ENCODE data around the gene TTBK1. TPM values are rescaled to one million over a fixed set of nuclear protein-coding genes. Genes with fewer than 3 reads are reported as not detected.
A peak's percentile ranks its signal among the peaks of the same experiment; 100 is the strongest.

The TTBK1 gene
- total RNA-seq, 4 donors from 2014 or later: not detected

DNA sequence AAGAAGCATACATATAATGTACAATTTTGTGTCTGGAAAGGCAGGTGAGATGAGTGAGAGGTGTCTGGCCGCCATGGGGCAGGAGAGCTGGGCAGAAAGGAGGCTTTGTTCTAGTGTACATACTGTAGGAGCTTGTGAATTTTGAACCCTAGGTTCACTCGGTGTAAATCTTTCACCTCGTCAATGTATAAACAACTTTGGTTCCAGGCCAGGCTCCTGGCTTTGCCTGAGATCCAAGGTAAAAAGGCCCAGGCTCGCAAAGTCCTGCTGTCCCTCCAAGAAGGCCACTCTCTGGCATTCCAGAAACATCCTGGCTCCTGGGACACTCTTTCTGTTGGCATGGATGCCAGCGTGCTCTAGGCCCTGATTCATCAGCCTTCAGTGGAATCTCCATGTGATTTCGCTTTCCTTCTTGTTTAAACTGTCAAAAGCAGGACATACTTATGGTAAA lies 47.6 kb downstream of the TTBK1 start:
- Histone ChIP-seq H3K9me3 (no peaks in the 10 kb centered on the region), H3K36me3 (no peaks in the 10 kb centered on the region), H3K4me3 (no peak overlapping the region), H3K27me3 (peaks cover 11% of the 10 kb centered on the region), H3K4me1 (no peaks in the 10 kb centered on the region), H3K27ac (no peak overlapping the region)
- no peak for TF ChIP-seq POLR2A (IDR thresholded peaks at IDR 0.05)
- DNase-seq (ENCODE audit: low spot score in 2 of 2): no peak
- 89% methylated on average over 6 of the region's 6 CpGs for WGBS

DNA sequence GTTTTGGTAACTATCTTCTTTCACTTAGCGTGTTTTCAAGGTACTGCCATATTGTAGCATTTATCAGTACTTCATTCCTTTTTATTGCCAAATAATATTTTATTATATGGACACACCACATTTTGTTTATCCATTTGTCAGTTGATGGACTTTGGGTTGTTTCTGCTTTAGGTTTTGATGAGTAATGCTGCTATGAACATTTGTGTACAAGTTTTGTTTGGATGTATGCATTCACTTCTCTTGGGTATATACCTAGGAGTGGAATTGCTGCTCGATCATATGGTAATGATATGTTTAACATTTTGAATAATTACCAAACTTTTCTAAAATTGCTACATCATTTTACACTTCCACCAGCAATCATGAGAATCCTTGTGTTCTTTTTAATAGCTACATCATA lies 48.4 kb downstream of the TTBK1 start:
- Histone ChIP-seq H3K4me1 (no peaks in the 10 kb centered on the region), H3K36me3 (no peaks in the 10 kb centered on the region), H3K27me3 (peaks cover 3% of the 10 kb centered on the region), H3K9me3 (no peaks in the 10 kb centered on the region), H3K27ac (no peak overlapping the region), H3K4me3 (no peak overlapping the region)
- no peak for TF ChIP-seq POLR2AphosphoS5 (IDR thresholded peaks at IDR 0.05)
- TF ChIP-seq, protein P1, sequence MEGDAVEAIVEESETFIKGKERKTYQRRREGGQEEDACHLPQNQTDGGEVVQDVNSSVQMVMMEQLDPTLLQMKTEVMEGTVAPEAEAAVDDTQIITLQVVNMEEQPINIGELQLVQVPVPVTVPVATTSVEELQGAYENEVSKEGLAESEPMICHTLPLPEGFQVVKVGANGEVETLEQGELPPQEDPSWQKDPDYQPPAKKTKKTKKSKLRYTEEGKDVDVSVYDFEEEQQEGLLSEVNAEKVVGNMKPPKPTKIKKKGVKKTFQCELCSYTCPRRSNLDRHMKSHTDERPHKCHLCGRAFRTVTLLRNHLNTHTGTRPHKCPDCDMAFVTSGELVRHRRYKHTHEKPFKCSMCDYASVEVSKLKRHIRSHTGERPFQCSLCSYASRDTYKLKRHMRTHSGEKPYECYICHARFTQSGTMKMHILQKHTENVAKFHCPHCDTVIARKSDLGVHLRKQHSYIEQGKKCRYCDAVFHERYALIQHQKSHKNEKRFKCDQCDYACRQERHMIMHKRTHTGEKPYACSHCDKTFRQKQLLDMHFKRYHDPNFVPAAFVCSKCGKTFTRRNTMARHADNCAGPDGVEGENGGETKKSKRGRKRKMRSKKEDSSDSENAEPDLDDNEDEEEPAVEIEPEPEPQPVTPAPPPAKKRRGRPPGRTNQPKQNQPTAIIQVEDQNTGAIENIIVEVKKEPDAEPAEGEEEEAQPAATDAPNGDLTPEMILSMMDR (IDR thresholded peaks at IDR 0.05): no peak
- no peak for TF ChIP-seq EP300 (IDR thresholded peaks at IDR 0.05)
- no peak for TF ChIP-seq POLR2A (IDR thresholded peaks at IDR 0.05)
- WGBS: 94% methylated on average over 2 of the region's 2 CpGs
- no peak for DNase-seq (ENCODE audit: low spot score in 2 of 2)

DNA sequence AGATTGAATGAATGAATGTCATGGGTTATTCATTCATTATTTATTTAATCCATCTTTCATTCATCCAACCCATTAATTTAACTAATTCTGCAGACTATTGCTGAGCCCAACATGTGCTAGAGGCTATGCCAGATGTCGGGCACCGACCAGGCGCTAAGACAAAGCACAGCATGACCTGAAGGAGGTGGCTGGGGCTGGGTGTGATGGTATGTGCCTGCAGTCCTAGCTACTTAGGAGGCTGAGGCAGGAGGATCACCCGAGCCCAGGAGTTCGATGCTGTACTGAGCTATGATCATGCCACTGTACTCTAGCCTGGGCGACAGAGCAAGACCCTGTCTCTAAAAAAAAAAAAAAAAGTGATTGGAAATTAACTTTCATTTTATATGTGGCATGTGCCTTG lies 49.1 kb downstream of the TTBK1 start:
- WGBS: 95% methylated on average over 6 of the region's 6 CpGs
- no peak overlapping the region for H3K27ac ChIP-seq
- no peaks in the 10 kb centered on the region for H3K36me3 ChIP-seq
- H3K9me3 ChIP-seq: no peaks in the 10 kb centered on the region
- DNase-seq (ENCODE audit: low spot score in 2 of 2): peak in 1 of 2 donors; percentile 47
- H3K4me1 ChIP-seq: no peaks in the 10 kb centered on the region
- H3K27me3 ChIP-seq: no peaks in the 10 kb centered on the region
- TF ChIP-seq POLR2AphosphoS5 (IDR thresholded peaks at IDR 0.05): no peak
- TF ChIP-seq POLR2A (IDR thresholded peaks at IDR 0.05): no peak
- TF ChIP-seq, protein P1 (IDR thresholded peaks at IDR 0.05): no peak
- no peak for TF ChIP-seq EP300 (IDR thresholded peaks at IDR 0.05)
- H3K4me3 ChIP-seq: no peak overlapping the region

DNA sequence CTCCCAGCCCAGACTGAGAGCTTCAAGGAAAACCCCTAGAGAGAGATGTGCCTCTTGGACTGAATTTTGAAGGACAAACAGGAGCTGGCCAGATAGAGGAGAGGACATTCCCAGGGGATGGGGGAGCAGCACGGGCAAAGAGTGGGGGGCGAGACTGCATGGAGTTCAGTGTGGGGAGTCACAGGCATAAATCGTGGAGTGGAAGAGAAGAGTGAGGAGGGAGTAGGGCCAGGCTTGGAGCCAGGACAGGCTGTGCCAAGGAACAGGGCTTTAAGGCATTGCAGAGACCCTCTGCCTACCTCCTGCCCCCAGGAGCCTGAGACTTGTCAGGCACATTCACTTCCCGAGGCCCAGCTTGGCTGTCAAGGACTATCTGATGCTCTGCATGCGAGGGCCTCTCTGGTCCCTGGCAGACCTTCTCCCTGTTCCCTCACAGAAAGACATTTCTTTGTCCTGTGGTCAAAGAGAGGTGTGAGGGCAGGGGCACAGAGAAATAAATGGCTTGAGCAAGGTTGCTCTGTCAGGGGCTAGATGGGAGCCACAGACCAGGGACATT lies 49.6 kb downstream of the TTBK1 start:
- DNase-seq (ENCODE audit: low spot score in 2 of 2): peak in 1 of 2 donors; percentile 40
- WGBS: 67% methylated on average over 4 of the region's 5 CpGs
- TF ChIP-seq POLR2AphosphoS5 (IDR thresholded peaks at IDR 0.05) (no peak), EP300 (IDR thresholded peaks at IDR 0.05) (no peak), POLR2A (IDR thresholded peaks at IDR 0.05) (no peak)
- TF ChIP-seq, protein P1 (IDR thresholded peaks at IDR 0.05): no peak
- H3K4me1 ChIP-seq: no peaks in the 10 kb centered on the region
- peaks cover 4% of the 10 kb centered on the region for H3K27me3 ChIP-seq
- H3K4me3 ChIP-seq: no peak overlapping the region
- no peaks in the 10 kb centered on the region for H3K36me3 ChIP-seq
- no peaks in the 10 kb centered on the region for H3K9me3 ChIP-seq
- H3K27ac ChIP-seq: no peak overlapping the region

DNA sequence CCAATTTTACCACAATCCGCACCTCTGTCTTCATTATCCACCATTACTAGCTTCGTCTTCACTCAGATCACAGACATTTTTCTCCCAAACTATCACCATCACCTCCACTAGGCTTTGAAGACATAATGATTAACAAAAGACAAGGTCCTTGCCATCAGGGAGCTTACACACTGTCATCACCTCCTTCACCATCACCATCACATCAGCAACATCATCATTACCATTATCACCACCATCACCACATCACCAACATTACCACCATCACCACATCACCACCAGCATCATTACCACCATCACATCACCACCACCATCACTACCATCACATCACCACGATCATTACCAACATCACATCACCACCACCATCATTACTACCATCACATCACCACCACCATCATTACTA lies 50.4 kb downstream of the TTBK1 start:
- no peaks in the 10 kb centered on the region for H3K4me1 ChIP-seq
- H3K27ac ChIP-seq: no peak overlapping the region
- H3K27me3 ChIP-seq: peaks cover 13% of the 10 kb centered on the region
- H3K36me3 ChIP-seq: no peaks in the 10 kb centered on the region
- TF ChIP-seq EP300 (IDR thresholded peaks at IDR 0.05): no peak
- TF ChIP-seq POLR2AphosphoS5 (IDR thresholded peaks at IDR 0.05): no peak
- no peak for TF ChIP-seq POLR2A (IDR thresholded peaks at IDR 0.05)
- TF ChIP-seq, protein P1 (IDR thresholded peaks at IDR 0.05): no peak
- 94% methylated on average over 3 of the region's 3 CpGs for WGBS
- H3K4me3 ChIP-seq: no peak overlapping the region
- no peaks in the 10 kb centered on the region for H3K9me3 ChIP-seq
- no peak for DNase-seq (ENCODE audit: low spot score in 2 of 2)

DNA sequence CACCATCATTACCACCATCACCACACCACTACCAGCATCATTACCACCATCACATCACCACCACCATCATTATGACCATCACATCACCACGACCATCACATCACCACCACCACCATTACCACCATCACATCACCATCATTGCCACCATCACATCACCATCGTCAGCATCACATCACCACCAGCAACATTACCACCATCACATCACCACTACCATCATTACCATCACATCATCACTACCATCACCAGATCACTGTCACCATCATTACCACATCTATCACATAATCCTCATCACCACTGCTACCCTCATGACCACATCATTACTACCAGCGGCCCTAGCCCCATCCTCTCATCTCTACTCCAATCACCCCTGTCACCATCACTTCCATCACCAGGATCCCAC lies 51.3 kb downstream of the TTBK1 start:
- TF ChIP-seq POLR2A (IDR thresholded peaks at IDR 0.05) (no peak), EP300 (IDR thresholded peaks at IDR 0.05) (no peak)
- TF ChIP-seq, protein P1 (IDR thresholded peaks at IDR 0.05): no peak
- WGBS: 84% methylated on average over 3 of the region's 3 CpGs
- Histone ChIP-seq H3K4me3 (no peak overlapping the region), H3K36me3 (no peaks in the 10 kb centered on the region), H3K27ac (no peak overlapping the region), H3K27me3 (peaks cover 13% of the 10 kb centered on the region), H3K9me3 (no peaks in the 10 kb centered on the region), H3K4me1 (no peaks in the 10 kb centered on the region)
- no peak for DNase-seq (ENCODE audit: low spot score in 2 of 2)

Measured in suprapubic skin (tissue), 4 donors.